Hematopoietic multipotent progenitor cell treated with erythropoietin and hydrocortisone succinate and interleukin-3 and kit ligand, for 15 days (in vitro differentiated cells): ENCODE measurements around the gene RAPGEF4.

Experiments
- DNase-seq: peaks from one replicate; pipeline ENCODE4 v3.0.0-alpha.2; 2015; ENCODE audit warnings: low spot score

RAPGEF4 gene

DNA sequence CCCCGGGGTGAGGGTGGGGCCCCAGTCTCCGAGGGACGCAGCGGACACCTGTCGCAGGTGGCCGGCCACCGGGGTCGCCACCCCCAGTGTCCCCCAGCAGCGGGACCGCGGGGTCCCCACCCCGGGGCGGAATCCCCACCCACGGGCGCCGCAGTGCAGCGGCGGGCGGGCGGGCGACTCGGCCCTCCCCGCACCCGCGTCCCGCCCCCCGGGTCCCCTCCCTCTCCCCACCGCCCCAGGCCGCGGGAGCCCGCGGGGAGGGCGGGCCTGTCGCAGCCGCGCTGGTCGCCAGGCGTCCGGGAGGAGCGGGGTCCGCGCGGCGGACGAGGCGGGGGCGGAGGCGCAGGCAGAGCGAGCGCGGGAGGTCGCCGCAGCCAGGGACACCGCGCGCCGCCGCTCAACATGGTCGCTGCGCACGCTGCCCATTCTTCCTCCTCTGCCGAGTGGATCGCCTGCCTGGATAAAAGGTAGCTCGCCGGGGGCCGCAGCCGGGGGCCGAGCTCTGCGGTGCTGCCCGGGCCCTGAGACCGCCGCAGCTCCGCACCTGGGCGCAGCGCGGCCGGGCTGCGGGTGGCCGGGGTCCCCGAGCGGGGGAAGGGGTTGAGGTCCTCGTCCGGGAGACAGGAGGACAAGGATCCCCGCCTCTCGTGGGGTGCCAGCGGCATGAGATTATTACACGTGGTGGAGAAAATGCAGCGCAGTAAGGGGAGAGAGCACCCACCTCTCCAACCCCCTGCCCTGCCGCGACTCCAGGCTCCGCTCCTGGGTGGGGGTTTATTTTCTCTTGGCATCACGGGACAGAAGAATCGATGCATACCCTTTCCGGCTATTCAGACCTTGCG, at the start of gene RAPGEF4:
Gene RAPGEF4, plus strand, starts transcription at position 264 of the 842 bp plus-strand sequence. Its CDS starts 139 bp downstream, at position 403.
- no peak for DNase-seq

DNA sequence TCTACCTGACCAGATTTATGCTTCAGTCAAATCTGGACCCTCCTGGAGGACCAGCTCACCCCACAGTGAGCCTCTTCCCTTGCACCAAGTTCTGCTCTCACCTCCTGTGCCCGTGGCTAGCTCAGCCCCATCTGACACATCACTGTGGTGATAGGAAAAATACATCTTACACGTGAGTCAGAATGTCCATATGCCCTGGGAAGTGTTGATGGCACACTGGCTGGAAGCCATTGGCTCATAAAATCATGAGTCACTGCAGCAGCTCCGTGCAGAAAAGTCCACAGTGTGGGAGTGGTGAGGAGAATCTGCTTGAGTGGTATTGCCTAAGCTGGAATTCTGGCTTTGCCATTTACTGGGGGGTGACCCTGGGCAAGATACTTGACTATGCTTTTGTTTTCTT, 42.6 kb upstream of the RAPGEF4 start:
- DNase-seq: no peak

DNA sequence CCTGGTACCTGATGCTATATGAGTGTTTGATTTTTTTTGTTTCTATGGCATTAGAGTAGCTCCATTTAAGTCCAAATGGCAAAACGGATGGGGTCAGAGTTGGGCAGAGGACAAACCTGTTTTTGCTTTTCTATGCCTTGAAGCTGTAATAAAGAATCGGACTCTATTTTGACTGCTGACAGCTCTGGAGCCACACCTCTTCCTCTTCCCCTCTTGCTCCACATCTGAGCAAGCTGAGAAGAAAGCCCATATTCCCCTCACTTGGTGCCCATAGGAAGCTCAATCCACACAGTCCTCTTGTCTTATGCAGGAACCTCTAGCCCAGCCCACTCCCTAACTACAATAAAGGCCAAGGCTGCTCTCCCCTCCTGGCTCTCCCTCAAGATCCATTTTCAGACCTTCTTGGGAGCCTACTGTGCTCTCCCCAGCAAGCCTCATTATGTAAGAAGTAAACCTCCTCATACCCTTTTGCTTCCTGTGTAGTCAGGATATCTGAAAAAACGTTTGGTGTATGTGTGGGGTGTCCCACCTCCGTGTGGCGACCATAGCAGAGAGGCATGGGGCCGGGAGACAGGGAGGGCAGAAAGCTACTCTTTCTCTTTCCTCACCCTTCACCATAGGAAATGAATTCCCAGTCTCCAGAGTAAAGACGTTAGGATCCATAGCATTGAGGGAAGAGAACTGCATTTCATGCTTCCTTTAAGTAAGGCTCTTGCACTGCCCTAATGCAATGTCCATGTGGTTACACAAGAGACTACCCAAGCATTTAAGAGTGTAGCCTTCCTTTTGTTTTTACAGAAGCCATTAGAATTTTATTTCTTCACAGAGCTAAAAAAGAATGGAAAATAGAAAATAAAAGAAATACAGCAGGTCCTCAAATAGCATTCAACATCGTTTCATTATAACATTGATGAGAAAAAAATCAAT, 41.9 kb upstream of the RAPGEF4 start:
- no peak for DNase-seq

DNA sequence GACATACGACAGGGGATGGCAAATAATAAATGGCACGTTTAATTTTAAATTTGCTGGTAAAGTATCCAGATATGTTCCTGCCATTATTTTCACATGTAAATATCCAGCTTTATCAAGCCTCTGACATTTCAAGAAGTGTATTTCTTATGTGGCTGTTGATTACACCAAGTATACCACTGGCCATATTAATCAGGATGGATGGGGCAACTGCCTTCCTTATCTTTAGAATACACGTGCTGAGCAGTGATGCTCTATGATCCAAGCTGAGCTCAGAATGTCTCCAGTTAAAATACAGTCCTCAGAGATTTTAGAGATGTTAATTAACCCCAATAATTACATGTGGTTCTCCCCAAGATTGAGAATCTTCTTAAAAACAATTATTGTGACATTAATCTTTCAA, 38.3 kb upstream of the RAPGEF4 start:
- DNase-seq: peak; percentile 17

DNA sequence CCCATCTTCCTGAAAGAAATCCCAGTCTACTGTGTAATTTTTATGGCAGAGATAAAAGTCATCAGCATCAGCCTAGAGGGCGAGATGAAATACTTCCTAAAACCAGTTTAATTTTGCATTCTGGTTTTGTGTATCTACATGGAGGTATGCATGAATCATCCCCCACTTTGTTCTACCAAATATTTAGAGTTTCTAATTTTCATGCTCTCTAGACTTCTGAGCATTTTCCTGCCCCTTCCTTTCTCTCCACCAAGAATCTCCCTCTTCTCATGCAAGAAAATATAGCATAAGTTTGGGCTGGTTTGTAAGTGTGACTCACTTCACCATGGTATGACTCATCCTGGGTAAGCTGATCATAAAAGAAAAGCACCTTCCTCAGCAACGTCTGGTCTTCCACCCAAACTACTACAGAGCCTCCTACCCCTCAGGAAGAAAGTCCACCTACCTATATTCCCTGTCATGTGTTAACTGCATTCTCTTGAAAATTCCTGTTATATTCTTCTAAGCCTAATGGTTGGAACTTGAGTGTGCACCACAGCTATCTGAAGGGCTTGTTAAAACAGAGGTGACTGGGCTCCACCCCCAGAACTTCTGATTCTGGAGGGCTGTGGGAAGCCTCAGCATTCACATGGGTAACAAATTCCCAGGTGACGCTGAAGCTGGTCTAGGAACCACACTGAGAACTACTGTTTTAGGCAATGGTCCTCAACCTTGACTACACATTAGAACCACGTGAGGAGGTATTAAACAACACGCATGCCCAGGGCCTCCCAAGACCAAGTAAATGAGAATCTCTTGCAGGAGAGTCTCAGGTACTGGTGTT, 37.4 kb upstream of the RAPGEF4 start:
- peak; percentile 11 for DNase-seq

- DNase-seq: no peak
These were observed 34.4 kb upstream of the RAPGEF4 start for GRCh38 chr2:172701250-172701649.

DNA sequence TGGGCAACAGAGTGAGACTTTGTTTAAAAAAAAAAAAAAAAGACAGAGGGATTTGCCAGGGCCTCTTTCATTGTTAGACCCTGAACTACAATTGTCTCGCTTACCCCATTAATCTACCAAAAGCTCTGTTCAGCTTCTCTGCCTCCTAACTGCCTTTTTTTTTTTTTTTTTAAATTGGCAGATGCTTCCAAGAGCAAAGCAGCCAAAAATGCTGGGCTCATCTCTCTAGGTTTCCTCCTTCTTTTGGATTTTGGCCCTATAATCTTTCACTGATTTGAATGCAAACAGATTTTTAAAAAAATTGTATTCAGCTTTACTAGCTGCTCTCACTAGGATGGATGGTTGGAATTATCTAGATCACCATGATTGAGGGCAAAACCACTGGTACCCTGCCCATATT, 33.2 kb upstream of the RAPGEF4 start:
- DNase-seq: no peak

DNA sequence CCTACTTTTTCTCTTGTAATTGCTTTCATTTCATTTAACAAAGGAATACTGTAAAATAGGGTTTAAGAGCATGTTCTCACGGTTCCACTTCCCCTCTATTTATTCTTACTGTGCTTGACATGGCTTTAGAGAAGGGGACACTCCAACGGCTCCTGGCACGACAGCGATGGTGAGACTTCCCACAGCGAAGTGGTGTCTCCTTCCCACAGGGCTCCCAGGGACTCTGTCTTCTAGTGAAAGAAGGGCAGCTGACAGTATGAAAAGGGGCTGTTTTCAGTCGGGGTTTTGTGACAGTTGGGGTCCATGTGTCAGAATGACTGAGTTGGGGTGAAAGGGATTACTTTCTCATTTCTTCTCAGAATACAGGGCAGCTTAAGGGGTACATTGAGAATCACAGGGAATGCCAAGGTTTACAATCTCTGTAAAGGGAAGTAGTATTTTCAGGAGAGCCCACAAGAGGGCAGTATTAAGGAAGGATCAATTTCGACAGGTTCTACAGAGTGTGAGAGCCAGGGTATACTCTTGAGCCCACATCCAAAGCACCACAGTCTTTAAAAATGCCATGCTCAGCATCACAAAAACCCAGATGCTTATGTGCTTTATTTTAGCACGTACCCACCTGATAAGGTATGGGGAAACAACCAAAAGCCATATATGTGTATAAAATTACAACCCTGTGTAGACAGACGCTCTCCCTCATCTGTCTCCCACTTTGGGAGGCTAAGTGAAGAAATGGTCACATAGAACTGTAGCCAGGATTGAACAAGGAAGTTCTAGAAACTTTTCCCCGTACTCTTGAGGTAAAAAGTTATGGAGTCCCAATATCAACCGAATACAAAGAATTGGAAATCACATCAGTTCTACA, 31.3 kb upstream of the RAPGEF4 start:
- DNase-seq: peak; percentile 22

GRCh38 chr2:172705352-172705751, 30.3 kb upstream of the RAPGEF4 start:
- DNase-seq: no peak

DNA sequence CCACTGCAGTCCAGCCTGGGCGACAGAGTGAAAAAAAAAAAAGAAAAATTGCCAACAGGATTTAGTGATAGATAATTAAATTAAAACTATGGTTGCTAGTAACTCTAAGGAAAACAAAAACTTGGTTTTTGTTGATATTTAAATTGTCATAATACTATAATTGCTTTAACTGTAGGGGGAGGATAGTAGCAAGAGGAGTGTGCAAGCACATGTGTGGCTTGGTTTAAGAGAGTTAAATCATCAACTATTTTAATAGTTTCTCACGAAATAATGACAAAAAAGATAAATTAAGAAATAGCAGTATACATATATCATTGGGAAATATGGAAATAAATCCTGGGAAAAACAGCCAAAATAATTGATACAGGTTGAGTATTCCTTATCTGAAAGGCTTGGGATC, 27.4 kb upstream of the RAPGEF4 start:
- no peak for DNase-seq

DNA sequence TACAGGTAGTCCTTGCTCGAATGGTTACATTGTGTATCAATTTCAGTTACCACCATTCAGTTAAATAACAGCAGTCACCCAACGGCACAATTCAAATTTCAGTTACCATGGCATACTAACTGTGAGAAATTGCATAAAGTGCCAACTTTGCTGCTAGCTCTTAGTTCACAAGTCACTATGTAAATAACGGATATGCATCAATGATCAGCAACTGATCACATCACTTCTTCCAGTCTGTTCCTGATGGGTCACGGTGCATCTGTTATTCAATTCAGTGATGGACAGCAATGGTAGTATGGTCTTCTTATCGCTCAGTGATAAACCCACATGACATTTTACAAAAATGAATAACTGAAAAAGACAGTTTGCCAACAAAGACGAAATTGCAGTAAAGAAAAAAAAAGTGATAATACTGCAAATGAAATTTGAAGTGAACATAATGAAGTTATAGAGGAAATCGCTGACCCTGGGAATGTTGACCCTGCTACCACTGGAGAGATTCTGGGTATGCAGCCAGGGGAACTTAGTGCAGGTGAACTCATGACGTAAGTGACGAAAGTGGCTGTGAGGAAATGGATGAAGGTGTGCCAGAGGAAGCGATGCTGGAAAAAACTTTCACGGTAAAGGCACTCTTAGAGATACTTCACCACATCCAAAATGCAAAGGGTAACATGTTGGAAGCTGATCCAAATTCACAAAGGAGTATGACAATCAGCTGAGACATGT, 25.9 kb upstream of the RAPGEF4 start:
- no peak for DNase-seq

DNA sequence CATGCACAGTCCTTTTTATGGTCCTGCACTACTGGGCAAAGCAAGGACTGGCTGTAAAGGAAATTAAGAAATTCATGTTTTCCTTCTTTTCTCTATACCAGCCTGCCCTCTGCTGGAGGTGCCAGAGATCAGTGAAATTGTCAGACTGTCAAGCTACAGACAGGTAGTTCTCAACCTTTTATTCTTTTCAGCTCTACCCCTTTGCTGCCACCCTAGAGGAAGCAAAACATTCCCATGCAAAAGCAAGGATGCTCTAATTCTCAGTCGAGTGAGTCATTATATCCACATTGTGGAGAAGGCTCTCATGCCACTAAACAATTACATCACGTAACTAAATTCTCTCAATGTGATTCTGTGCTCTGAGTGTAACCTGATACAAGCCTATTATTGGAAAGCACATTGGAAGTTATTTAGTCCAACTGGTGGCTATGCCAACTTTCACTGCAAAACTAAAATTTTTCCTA, 25.0 kb upstream of the RAPGEF4 start:
- DNase-seq: peak; percentile 7

DNA sequence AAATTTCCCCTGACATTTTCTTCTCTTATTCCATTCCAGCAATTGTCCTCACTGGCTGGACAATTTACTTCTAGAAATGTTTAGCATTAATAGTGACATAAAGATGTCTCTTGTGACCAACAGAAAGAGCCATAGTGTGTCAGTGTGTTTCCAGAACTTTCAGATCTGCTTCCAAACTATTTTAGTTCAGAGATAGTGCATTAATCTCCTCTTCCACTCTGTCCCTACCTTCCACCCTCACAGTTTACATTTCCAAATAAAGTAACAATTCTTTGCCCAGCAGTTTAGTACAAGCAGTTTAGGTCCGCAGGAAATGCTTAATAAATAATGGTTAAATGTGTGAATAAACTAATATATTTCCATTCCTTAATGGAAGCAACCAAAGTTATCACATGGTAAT, 24.5 kb upstream of the RAPGEF4 start:
- DNase-seq: no peak

GRCh38 chr2:172712251-172712650, 23.4 kb upstream of the RAPGEF4 start:
- DNase-seq: no peak

GRCh38 chr2:172713365-172713875, 22.2 kb upstream of the RAPGEF4 start:
- DNase-seq: no peak

DNA sequence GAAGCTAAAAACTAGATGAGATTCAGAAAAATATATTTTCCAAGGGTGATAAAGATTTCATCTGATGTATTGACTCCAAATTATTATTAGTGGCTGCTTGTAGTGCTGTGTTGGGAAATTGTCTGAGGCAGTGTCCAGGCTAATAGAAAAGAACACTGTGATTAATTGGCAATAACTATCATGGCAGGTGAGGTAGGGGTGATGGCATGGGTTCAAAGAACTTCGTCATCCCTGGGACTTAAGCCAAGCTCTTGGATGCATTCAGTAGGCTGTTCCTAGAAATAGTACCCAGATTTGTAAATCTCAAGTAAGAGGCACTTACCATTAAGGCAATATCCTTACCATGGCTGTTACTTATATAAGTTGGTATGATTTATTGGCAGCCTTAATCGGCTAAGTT, 13.2 kb upstream of the RAPGEF4 start:
- DNase-seq: no peak

- no peak for DNase-seq
These were observed 12.4 kb upstream of the RAPGEF4 start for GRCh38 chr2:172723286-172723685.

DNA sequence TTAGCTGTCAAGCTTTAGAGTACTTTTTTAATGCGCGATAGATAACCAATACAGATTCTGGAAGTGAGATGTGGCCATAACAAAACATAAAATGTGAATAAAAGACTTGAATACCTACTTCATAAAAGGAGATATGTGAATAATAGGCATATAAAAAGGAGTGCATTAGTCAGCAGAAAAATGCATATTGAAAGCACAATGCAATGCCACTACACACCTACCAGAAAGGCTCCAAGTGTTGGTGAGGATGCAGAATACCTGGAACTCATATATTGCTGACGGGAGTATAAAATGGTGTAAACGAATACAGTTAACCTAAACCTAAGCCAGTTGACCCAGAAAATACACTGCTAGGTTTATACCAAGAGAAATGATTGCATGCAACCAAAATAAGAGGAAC, 10.9 kb upstream of the RAPGEF4 start:
- DNase-seq: no peak

DNA sequence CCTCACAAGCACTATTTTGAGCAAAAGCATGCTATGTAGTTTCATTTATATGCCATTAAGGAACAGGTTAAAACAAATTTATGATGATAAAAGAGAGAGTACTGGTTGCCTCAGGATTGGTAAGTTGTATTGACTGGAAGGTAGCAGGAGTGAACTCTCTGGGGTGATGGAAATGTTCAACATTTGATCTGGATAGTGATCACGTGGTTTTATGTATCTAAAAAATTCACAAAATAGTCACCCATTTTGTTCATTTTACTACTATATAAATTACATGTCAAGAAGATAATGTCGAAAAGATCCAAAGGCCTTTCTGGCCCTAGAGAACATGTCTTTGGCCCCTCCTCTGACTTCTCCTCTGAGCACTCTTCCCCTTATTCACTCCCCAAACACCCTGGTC, 10.4 kb upstream of the RAPGEF4 start:
- DNase-seq: no peak

GRCh38 chr2:172725746-172726145, 9.9 kb upstream of the RAPGEF4 start:
- DNase-seq: no peak
